Stimulated activated CD8-positive, alpha-beta memory T cell treated with anti-CD3 and anti-CD28 coated beads, Interleukin-12 subunit alpha, Interleukin-12 subunit beta, amount 100 ng/mL, for 24 hours (primary cell): ENCODE results near the gene FAM120AOS.
"Not testable (repeated sequence)": the region's sequence is repeated elsewhere in the genome, so short reads cannot be mapped to it uniquely, and the experiment has no call there.

ENCODE experiments used
- DNase-seq: peaks from one replicate; pipeline ENCODE4 v3.0.0-alpha.2; 2020; ENCODE audit errors: extremely low read depth

Gene FAM120AOS

GRCh38 chr9:93467062-93467416 lies 13.7 kb upstream of the FAM120AOS start:
- no peak for DNase-seq

- no peak for DNase-seq
Measured at GRCh38 chr9:93466416-93467061, 13.2 kb upstream of the FAM120AOS start.

GRCh38 chr9:93465855-93466254 lies 12.5 kb upstream of the FAM120AOS start:
- no peak for DNase-seq

GRCh38 chr9:93464876-93465275 lies 11.5 kb upstream of the FAM120AOS start:
- DNase-seq = no peak

- DNase-seq = no peak
Measured at GRCh38 chr9:93464395-93464794, 11.0 kb upstream of the FAM120AOS start.

GRCh38 chr9:93463638-93464248 lies 10.4 kb upstream of the FAM120AOS start:
- no peak for DNase-seq

- DNase-seq = no peak
Measured at GRCh38 chr9:93461821-93462220, 8.4 kb upstream of the FAM120AOS start.

GRCh38 chr9:93461414-93461743 lies 8.0 kb upstream of the FAM120AOS start:
- DNase-seq = no peak

GRCh38 chr9:93460689-93461413 lies 7.5 kb upstream of the FAM120AOS start:
- DNase-seq = no peak

- DNase-seq = no peak
Measured at GRCh38 chr9:93459432-93459847, 6.1 kb upstream of the FAM120AOS start.

- no peak for DNase-seq
Measured at GRCh38 chr9:93458712-93459111, 5.3 kb upstream of the FAM120AOS start.

- no peak for DNase-seq
Measured at GRCh38 chr9:93457006-93457405, 3.6 kb upstream of the FAM120AOS start.

- DNase-seq = no peak
Measured at GRCh38 chr9:93456504-93456903, 3.1 kb upstream of the FAM120AOS start.

GRCh38 chr9:93456022-93456421 lies 2.6 kb upstream of the FAM120AOS start:
- DNase-seq = no peak

GRCh38 chr9:93452710-93453046 lies 703 bp downstream of the FAM120AOS start:
- no peak for DNase-seq

- no peak for DNase-seq
Measured at GRCh38 chr9:93451849-93452709, 1.3 kb downstream of the FAM120AOS start.

GRCh38 chr9:93450945-93451815 lies 2.2 kb downstream of the FAM120AOS start, which contains the start of gene FAM120A:
FAM120A (plus strand) TSS chr9:93451685; CDS start chr9:93451916, 231 bp downstream.
- DNase-seq = no peak

GRCh38 chr9:93447655-93448054 lies 5.7 kb downstream of the FAM120AOS start:
- DNase-seq = no peak

GRCh38 chr9:93446073-93446472 lies 7.3 kb downstream of the FAM120AOS start:
- DNase-seq = no peak

GRCh38 chr9:93440896-93441580 lies 12.3 kb downstream of the FAM120AOS start:
- no peak for DNase-seq

GRCh38 chr9:93439301-93439700 lies 14.1 kb downstream of the FAM120AOS start:
- not testable (repeated sequence) for DNase-seq
